Ishikawa (cell line): ENCODE results near the gene RPS3.

Source experiments
- CREB1 ChIP-seq: IDR thresholded peaks from 2 replicates; pipeline ENCODE4 v1.6.1; 2012; ENCODE audit warnings: low read depth
- EGR1 ChIP-seq: IDR thresholded peaks from 2 replicates; pipeline ENCODE4 v1.6.1; 2012
- EP300 ChIP-seq: IDR thresholded peaks from 2 replicates; pipeline ENCODE4 v1.6.1; 2012; ENCODE audit warnings: borderline replicate concordance
- FOXM1 ChIP-seq: IDR thresholded peaks from 2 replicates; pipeline ENCODE4 v1.6.1; 2012; ENCODE audit warnings: low read depth, borderline replicate concordance
- MAX ChIP-seq: IDR thresholded peaks from 2 replicates; pipeline ENCODE4 v1.6.1; 2012
- RAD21 ChIP-seq: IDR thresholded peaks from 2 replicates; pipeline ENCODE4 v1.6.1; 2012; ENCODE audit warnings: low read depth
- REST ChIP-seq: IDR thresholded peaks from 2 replicates; pipeline ENCODE4 v1.6.1; 2012; ENCODE audit warnings: low read depth, mild to moderate bottlenecking
- TAF1 ChIP-seq: IDR thresholded peaks from 2 replicates; pipeline ENCODE4 v1.6.1; 2012; ENCODE audit warnings: low read depth, mild to moderate bottlenecking
- TCF12 ChIP-seq: IDR thresholded peaks from 2 replicates; pipeline ENCODE4 v1.6.1; 2012; ENCODE audit warnings: low read depth
- USF1 ChIP-seq: IDR thresholded peaks from 2 replicates; pipeline ENCODE4 v1.6.1; 2012
- YY1 ChIP-seq: IDR thresholded peaks from 2 replicates; pipeline ENCODE4 v1.6.1; 2012; ENCODE audit warnings: low read depth
- ZBTB7A ChIP-seq: IDR thresholded peaks from 2 replicates; pipeline ENCODE4 v1.6.1; 2012; ENCODE audit warnings: low read depth

GRCh38 chr11:75449776-75450175, 50.5 kb downstream of the RPS3 start:
- TF ChIP-seq USF1 (no peak), EP300 (no peak), RAD21 (no peak), YY1 (no peak), TAF1 (no peak), REST (no peak), FOXM1 (no peak), MAX (no peak), TCF12 (no peak), CREB1 (no peak), EGR1 (no peak), ZBTB7A (no peak)
